ENCODE measurements around the gene LRCH3.

DNA sequence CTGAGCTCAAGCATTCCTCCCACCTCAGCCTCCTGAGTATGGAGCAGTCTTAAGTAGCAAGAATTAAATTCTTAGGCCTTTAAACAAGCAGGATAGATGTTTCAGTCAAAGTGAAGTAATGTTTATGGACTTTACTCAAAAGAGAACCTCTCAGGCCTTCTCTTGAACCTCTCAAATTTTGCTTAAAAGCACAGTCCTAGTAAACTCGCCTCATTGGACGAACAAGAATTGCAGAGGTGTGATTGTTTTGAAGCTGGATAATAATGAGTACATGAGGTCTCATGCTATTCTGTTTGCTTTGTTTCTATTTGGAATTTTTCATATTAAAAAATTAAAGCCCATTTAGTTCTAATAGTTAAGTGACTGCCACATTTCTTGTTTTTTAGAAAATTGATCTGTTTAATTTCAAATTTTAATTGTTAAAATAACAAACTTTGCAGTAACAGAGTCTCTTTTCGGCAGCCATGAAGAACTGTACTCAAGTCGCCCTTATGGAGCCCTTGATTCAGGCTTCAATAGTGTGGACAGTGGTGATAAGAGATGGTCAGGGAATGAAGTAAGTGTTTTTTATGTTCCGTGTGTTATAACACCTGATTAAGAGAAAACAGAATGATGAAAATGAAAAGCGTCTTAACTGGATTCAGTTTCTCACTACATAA, 39.4 kb downstream of the LRCH3 start:
- TF ChIP-seq, protein P1, sequence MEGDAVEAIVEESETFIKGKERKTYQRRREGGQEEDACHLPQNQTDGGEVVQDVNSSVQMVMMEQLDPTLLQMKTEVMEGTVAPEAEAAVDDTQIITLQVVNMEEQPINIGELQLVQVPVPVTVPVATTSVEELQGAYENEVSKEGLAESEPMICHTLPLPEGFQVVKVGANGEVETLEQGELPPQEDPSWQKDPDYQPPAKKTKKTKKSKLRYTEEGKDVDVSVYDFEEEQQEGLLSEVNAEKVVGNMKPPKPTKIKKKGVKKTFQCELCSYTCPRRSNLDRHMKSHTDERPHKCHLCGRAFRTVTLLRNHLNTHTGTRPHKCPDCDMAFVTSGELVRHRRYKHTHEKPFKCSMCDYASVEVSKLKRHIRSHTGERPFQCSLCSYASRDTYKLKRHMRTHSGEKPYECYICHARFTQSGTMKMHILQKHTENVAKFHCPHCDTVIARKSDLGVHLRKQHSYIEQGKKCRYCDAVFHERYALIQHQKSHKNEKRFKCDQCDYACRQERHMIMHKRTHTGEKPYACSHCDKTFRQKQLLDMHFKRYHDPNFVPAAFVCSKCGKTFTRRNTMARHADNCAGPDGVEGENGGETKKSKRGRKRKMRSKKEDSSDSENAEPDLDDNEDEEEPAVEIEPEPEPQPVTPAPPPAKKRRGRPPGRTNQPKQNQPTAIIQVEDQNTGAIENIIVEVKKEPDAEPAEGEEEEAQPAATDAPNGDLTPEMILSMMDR (IDR thresholded peaks at IDR 0.05; ENCODE audit: low read depth, low read length, poor library complexity, severe bottlenecking): no peak
- no peak for TF ChIP-seq EZH2phosphoT487 (IDR thresholded peaks at IDR 0.05; ENCODE audit: borderline replicate concordance, low read length)
